Stimulated activated naive CD8-positive, alpha-beta T cell treated with anti-CD3 and anti-CD28 coated beads, Interleukin-15, Interleukin-2, amounts not matched to agents 100 ng/mL and 50 ng/mL, for 24 hours (primary cell): Measurements from ENCODE around the gene AGPAT2.
A peak's percentile ranks its signal among the peaks of the same experiment; 100 is the strongest.

Source experiments
- H3K27ac Mint-ChIP-seq: one replicate; pipeline ENCODE4 v1.8.0; 2021; ENCODE audit warnings: mild to moderate bottlenecking, mixed read lengths
- H3K27me3 Mint-ChIP-seq: one replicate; pipeline ENCODE4 v1.8.0; 2021; ENCODE audit warnings: mixed read lengths
- H3K36me3 Mint-ChIP-seq: one replicate; pipeline ENCODE4 v1.8.0; 2021; ENCODE audit warnings: low read depth, mixed read lengths
- H3K4me1 Mint-ChIP-seq: one replicate; pipeline ENCODE4 v1.8.0; 2021; ENCODE audit warnings: low read depth, mixed read lengths
- H3K4me3 Mint-ChIP-seq: one replicate; pipeline ENCODE4 v1.8.0; 2021; ENCODE audit warnings: mild to moderate bottlenecking, mixed read lengths
- H3K9me3 Mint-ChIP-seq: one replicate; pipeline ENCODE4 v1.8.0; 2021; ENCODE audit warnings: mixed read lengths

AGPAT2 gene

DNA sequence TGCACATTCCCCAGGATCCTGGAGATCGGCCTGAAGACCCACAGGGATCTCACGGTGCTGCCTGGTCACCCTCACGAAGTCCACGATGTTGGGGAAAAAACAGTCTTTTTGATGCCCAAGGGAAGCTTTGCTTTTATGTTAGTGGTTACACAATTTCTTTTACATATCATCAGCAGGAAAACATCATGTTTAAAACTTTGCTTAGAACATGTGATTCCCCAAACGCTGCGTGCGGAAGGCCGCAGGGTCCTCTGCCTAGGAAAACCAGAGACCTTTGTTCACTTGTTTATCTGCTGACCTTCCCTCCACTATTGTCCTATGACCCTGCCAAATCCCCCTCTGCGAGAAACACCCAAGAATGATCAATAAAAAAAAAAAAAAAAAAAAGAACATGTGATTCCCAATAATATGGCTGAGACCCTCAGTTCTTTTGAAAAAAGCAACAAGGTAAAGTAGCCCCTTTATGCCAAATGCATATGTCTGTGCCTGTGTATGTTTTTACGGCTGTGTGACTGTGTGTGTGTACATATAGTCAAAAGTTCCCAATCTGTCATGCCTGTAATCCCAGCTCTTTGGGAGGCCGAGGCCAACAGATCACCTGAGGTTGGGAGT is 11.5 kb upstream of the AGPAT2 start:
- no peak overlapping the region for H3K27ac Mint-ChIP-seq
- H3K9me3 Mint-ChIP-seq, result no peaks in the 10 kb centered on the region
- H3K4me3 Mint-ChIP-seq, result no peak overlapping the region
- peaks cover 6% of the 10 kb centered on the region for H3K27me3 Mint-ChIP-seq
- peaks cover 27% of the 10 kb centered on the region for H3K4me1 Mint-ChIP-seq
- H3K36me3 Mint-ChIP-seq, result no peaks in the 10 kb centered on the region

DNA sequence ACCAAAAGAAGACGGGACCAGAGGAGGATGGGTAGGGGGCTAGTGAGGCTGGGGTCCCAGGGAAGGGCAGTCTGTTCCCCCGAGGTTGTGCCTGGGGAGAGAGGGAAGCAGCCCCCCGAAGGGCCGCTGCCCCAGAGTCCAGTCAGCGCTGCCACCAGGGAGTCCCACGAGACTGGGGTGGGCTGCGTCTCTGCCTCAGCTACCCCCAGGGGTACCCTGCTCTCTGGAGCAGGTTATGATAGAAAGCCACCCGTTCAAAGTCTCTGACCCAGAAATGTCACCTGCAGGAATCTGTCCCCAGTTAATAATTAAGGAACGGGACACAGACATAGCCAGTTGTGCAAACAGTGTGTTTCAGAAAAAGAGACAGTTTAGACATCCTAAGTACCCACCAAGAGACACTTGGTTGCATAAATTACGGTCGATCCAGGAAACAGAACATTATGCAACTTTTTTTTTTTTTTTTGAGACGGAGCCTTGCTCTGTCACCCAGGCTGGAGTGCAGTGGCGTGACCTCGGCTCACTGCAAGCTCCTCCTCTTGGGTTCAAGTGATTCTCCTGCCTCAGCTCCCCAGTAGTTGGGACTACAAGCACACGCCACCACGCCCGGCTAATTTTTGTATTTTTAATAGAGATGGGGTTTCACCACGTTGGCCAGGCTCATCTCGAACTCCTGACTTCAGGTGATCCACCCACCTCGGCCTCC is 10.7 kb upstream of the AGPAT2 start:
- Mint-ChIP-seq H3K36me3 (no peaks in the 10 kb centered on the region), H3K4me3 (no peak overlapping the region), H3K4me1 (peaks cover 22% of the 10 kb centered on the region), H3K27me3 (peaks cover 10% of the 10 kb centered on the region), H3K27ac (no peak overlapping the region), H3K9me3 (no peaks in the 10 kb centered on the region)

DNA sequence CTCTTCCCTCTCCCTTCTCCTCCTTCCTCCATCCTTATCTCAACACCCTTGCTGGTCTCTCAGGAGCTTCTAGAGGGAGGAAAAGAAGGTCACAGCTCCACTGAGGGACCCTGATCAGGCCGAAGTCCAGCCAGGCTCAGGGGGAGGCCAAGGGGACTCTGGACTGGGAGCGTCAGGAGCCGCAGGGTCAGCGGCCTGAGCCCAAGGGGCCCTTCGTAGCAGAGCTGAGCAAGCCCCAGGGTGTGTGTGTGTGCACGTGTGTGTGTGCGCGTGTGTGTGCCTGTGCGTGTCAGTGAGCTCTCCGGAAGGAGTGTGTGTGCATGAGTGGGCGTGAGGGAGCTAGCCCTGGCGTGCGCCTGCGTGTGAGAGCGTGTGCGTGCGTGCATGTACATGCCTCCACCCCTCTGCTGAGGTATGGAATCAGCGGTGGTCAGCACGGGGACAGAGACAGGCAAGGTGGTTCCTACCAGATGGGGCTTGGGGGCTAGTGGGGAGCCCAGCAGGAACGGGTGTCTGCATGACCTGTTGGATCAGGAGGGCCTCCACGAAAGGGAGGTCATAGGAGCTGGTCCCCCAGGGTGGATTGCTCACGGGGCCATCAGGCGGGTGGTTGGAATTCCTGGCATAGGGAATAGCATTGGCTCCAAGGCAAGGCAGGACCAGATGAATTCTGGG is 10.0 kb upstream of the AGPAT2 start:
- peaks cover 20% of the 10 kb centered on the region for H3K4me1 Mint-ChIP-seq
- no peak overlapping the region for H3K4me3 Mint-ChIP-seq
- H3K9me3 Mint-ChIP-seq, result no peaks in the 10 kb centered on the region
- H3K27ac Mint-ChIP-seq, result no peak overlapping the region
- peaks cover 11% of the 10 kb centered on the region for H3K27me3 Mint-ChIP-seq
- H3K36me3 Mint-ChIP-seq, result no peaks in the 10 kb centered on the region

DNA sequence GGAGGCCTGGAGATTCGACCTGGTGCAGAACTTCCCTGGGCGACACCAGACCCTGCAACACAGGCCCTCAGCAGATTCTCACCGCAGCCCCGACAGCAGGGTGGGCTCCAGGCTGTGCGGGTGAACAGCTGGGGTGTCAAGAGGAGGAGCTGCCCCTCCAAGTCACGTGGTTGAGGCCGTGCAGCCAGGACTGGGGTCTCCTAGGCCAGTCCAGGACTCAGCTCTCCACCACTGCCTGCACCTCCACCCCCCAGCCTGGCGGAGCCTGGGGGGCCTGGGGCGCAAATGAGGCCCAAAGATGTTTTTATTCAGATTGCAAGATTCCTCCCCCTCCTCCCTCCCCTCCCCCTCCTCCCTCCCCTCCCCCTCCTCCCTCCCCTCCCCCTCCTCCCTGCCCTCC is 9.2 kb upstream of the AGPAT2 start:
- Mint-ChIP-seq H3K36me3 (no peaks in the 10 kb centered on the region), H3K27ac (no peak overlapping the region), H3K9me3 (no peaks in the 10 kb centered on the region)

DNA sequence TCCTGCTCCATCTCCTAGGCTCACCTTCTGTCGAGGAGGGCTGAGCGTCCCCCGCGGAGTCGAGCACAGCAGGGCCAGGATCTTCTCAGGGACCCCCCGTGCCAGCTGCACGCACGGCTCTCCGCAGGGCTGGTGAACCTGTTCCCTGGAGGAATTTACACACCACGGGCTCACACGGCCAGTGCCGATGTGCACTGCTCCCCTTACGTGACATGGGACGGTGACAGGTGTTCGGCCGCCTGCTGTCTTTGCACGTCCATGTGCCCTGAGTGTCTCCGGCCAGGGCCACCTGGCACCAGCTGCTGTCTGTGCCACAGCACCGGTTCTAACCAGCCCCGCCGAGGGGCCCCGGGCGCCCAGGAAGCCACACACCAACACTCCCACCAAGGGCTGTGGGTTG is 8.7 kb upstream of the AGPAT2 start:
- Mint-ChIP-seq H3K27ac (no peak overlapping the region), H3K9me3 (no peaks in the 10 kb centered on the region), H3K4me1 (peaks cover 9% of the 10 kb centered on the region), H3K36me3 (no peaks in the 10 kb centered on the region), H3K4me3 (no peak overlapping the region), H3K27me3 (peaks cover 9% of the 10 kb centered on the region)

More for the DNA sequence above, 9.2 kb upstream of the AGPAT2 start:
- H3K4me1 Mint-ChIP-seq, result peaks cover 14% of the 10 kb centered on the region
- H3K27me3 Mint-ChIP-seq, result peaks cover 9% of the 10 kb centered on the region
- no peak overlapping the region for H3K4me3 Mint-ChIP-seq

DNA sequence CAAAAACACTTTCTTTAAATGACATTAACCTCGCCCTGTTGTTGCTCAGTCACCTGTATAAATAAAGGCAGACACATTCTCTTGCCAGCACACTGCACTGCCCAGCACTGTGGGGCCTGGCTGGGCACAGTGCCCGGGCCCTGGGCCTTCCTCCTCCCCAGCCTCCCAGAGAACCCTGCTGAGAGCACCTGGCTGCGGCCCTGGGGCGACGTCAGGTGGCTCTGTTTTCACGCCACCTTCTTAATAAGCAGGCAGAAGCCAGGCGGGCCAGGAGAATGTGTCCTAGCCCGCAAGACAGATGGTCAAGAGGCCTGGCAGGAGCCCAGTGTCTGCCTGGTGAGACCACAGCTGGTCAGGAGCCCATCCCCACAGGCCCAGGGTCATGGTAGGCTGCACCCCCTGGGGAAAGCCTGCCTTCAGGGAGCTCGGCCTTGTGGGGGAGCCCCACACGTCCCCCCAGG is 8.2 kb upstream of the AGPAT2 start:
- H3K4me3 Mint-ChIP-seq, result no peak overlapping the region

DNA sequence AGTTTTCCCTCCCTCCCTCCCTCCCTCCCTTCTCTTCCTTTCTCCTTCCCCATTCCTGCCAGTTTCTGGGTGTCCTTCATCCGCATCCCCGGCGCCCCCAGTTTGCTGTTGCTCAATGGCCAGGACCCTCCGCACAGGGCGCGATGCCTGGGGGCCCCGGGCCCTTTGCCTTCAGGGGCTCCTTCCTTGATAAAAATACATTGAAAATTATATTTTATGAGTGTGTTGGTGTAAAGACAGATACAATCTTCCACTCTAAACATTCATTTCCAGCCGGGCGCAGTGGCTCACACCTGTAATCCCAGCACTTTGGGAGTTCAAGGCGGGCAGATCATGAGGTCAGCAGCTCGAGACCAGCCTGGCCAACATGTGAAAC is 7.6 kb upstream of the AGPAT2 start:
- Mint-ChIP-seq H3K36me3 (no peaks in the 10 kb centered on the region), H3K4me1 (no peaks in the 10 kb centered on the region), H3K9me3 (no peaks in the 10 kb centered on the region), H3K27me3 (peaks cover 6% of the 10 kb centered on the region), H3K4me3 (no peak overlapping the region), H3K27ac (no peak overlapping the region)

More for the DNA sequence above, 8.2 kb upstream of the AGPAT2 start:
- peaks cover 5% of the 10 kb centered on the region for H3K4me1 Mint-ChIP-seq
- no peaks in the 10 kb centered on the region for H3K9me3 Mint-ChIP-seq
- H3K27me3 Mint-ChIP-seq, result peaks cover 9% of the 10 kb centered on the region
- H3K27ac Mint-ChIP-seq, result no peak overlapping the region
- no peaks in the 10 kb centered on the region for H3K36me3 Mint-ChIP-seq

DNA sequence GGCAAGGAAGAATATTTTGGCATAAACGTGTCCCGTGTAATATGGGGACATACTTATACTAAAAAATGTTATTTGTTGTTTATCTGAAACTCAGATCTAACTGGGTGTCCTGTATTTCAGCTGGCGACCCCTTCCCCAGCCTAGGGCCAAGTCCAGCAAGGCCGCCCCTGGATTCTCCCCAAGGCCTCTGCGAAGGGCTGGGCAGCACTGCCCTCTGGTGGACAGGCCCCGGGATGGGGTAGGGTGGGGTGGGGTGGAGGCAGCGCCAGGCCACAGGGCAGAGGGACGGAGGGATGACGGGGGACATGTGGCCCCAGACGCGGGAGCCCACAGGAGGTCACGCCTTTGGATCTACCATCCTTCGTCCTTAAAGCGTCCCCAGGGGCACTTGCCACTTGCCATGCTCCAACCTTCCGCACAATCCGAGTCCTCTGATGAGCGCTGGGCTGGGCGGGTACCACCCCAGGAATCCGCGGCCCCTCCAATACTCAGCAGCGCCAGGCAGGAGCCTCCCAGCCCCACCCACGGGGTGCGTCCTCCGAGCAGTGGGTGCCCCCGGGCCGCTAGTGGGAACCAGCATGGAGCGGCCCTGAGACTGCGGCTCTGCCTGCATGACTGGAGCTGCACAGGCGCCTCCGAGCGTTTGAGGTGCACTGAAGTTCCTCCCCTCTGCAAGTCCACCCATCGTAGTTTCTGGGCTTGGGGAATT is 7.1 kb upstream of the AGPAT2 start:
- H3K4me1 Mint-ChIP-seq, result no peaks in the 10 kb centered on the region
- H3K9me3 Mint-ChIP-seq, result no peaks in the 10 kb centered on the region
- peaks cover 6% of the 10 kb centered on the region for H3K27me3 Mint-ChIP-seq
- H3K27ac Mint-ChIP-seq, result no peak overlapping the region
- no peak overlapping the region for H3K4me3 Mint-ChIP-seq
- no peaks in the 10 kb centered on the region for H3K36me3 Mint-ChIP-seq

DNA sequence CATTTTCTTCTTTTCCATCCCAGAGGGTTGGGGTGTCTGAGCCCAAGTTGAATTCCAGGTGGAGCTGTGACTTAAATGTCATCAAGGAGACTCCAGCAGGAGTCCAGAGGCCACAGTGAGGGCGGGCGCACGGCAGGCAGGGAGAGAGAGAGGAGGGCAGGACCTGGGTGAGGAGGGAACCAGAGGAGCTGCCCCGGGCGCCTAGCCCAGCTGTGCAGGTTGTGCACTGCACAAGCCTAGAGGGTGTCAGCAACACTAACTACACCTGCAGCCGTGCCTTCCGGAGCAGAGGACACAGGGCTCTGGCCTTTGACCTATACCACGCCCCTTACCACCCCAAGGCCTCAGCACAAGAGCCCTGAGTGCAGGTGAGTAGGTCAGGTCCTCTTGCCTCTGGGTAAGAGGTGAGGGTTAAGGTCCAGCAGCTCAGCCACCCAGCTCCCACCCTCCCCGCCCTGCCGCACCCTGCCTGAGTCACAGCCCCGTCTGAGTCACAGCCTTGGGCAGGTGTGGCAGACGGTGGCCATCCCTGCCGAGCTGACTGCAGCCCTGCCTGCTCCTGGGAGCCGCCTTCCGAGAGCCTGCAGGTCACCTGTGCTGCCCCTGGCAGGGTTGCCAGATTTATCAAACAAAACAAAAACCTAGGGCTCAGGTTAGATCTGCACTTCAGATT is 6.4 kb upstream of the AGPAT2 start:
- H3K36me3 Mint-ChIP-seq, result no peaks in the 10 kb centered on the region
- no peaks in the 10 kb centered on the region for H3K4me1 Mint-ChIP-seq
- H3K27me3 Mint-ChIP-seq, result peaks cover 6% of the 10 kb centered on the region
- H3K9me3 Mint-ChIP-seq, result no peaks in the 10 kb centered on the region
- no peak overlapping the region for H3K27ac Mint-ChIP-seq
- H3K4me3 Mint-ChIP-seq, result no peak overlapping the region

DNA sequence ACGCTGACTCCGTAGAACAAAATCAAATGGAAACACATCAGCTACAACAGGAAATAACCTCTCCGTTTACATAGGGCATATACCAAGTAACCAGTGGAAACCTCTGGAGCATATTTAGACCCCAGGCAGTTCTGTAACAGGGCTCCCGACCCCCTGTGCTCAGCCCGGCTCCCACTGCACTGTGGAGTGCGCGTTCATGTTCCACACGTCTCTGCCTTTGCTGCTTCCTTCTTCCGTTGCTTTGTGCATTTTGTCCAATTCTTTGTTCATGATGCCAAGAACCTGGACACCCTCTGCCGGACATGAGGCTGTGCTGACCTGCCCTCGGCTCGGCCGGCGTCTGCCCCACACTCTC is 5.9 kb upstream of the AGPAT2 start:
- Mint-ChIP-seq H3K27me3 (peaks cover 6% of the 10 kb centered on the region), H3K36me3 (no peaks in the 10 kb centered on the region), H3K4me1 (no peaks in the 10 kb centered on the region), H3K9me3 (no peaks in the 10 kb centered on the region), H3K27ac (peak overlapping the region; percentile 16), H3K4me3 (no peak overlapping the region)

DNA sequence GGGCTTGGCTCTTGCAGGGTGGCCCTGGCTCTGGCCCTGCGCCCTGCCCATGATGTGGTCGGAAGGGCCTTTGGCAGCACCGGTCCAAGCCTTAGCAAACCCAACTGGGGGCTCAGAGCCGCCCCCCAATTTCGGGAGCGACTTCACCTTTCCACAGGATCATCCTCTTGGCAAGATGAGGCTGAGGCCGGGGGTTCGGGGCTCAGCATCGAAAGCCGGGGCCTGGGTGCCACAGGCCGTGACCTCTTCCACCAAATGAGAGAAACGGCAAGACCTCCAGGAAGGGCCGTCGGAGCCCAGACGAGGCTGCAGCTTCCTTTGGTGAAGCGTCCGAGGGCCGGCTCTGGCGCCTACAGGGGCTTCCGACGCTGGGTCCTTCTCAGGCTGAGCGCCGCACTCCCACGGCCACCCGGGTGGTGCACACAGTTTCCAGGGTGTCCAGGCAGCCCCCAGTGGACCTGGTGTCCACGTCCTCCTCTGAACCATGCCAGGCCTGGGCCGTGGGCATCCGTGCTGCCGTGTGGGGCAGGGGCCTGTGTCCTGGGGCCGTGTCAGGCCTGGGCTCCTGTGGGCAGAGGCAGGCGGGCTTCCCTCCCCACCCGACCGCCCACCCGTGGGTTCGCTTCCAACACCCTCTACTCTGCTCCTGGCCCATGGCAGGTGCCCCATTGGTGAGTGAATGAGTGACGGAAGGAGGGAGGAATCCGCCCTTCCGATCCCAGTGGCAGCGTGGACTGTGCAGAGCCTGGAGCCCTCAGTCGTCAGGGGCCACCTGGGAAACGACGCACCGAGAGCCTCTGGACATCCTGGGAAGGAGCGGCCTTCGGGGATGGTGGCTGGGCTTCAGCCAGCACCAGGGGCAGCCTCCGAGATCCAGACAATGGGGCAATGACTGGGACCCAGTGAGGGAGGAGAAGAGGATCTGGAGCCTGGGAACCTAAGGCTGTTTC is 5.2 kb upstream of the AGPAT2 start:
- H3K27me3 Mint-ChIP-seq, result peaks cover 6% of the 10 kb centered on the region
- H3K9me3 Mint-ChIP-seq, result no peaks in the 10 kb centered on the region
- H3K4me3 Mint-ChIP-seq, result no peak overlapping the region
- H3K36me3 Mint-ChIP-seq, result no peaks in the 10 kb centered on the region
- no peaks in the 10 kb centered on the region for H3K4me1 Mint-ChIP-seq
- H3K27ac Mint-ChIP-seq, result peak overlapping the region; percentile 16

DNA sequence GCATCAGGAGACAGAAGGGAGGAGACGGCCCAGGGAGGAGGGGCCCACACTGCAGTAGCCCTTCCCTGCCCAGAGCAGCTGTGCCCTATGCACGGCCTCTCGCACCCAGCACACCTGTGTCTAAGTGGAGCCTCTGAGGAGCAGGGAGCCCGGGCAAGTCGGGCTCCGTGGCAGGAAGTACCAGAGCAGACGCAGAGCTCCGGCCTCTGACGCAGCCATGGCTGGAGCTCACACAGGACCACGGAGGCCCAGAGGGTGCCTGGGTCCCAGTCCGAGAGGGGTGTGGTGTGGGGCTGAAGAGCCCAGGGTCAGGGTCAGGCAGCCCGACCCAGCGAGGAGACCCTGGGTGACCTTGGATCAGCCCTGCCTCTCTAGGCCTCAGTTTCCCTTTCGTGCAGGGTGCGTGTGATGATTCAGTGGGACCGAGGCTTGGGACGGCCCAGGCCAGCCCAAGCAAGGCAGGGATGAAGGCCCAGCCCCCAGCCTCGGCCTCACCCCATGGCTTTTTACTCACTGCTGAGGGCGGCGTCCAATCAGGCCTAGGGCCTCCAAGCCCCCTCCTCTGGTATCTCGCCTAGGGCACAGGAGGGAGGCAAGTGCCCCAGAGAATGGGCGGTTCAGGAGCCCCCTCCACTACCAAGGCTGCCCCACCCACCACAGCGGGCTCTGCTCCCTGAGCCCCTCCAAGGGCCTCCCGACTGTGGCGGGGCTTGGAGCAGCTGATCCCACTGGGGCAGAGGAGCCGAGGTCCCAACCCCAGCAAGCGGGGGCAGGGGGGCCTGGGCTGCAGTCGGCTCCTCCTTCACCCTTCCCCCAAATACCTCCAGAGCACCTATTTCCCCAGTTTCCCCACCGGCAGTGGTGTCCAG is 4.3 kb upstream of the AGPAT2 start:
- Mint-ChIP-seq H3K4me1 (no peaks in the 10 kb centered on the region), H3K27me3 (peaks cover 6% of the 10 kb centered on the region), H3K9me3 (no peaks in the 10 kb centered on the region), H3K36me3 (no peaks in the 10 kb centered on the region), H3K4me3 (no peak overlapping the region), H3K27ac (no peak overlapping the region)

DNA sequence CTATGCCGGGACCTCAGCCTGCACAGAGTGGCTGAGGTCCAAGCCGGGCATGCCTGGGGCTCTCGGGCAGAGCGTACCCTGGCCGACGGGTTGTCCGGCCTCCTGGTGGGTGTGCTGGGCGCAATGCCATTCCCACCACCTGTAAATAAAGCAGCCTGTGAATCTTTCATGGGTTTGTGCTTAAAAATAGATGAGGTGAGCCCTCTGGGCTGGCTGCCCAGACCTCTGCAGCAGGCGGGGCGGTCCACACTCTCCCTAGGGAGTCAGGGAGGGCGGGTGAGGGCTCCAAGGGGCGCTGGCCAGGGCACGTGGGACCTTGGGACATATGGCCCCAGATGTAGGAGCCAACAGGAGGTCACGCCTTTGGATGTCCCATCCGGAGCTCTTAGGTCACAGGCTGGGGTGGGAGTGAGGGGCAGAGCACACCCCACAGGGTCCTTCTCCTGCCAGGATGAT is 3.6 kb upstream of the AGPAT2 start:
- Mint-ChIP-seq H3K9me3 (no peaks in the 10 kb centered on the region), H3K4me3 (no peak overlapping the region), H3K27ac (no peak overlapping the region), H3K4me1 (no peaks in the 10 kb centered on the region), H3K36me3 (no peaks in the 10 kb centered on the region), H3K27me3 (peaks cover 6% of the 10 kb centered on the region)
